ENCODE data around the gene TMEM201. TPM values are rescaled to one million over a fixed set of nuclear protein-coding genes. Genes with fewer than 3 reads are reported as not detected.

The TMEM201 gene
- total RNA-seq, 4 donors from 2014 or later, result 3.3 to 9.9 (median 8.7) TPM

GRCh38 chr1:9629445-9630201 is 40.9 kb downstream of the TMEM201 start:
- Histone ChIP-seq H3K9me3 (no peaks in the 10 kb centered on the region), H3K27ac (peak overlapping the region; percentile 51 to 91 (median 78)), H3K4me1 (peaks cover 0 to 22% (median 13%) of the 10 kb centered on the region in 4 donors), H3K36me3 (no peaks in the 10 kb centered on the region), H3K27me3 (no peaks in the 10 kb centered on the region), H3K4me3 (peak overlapping the region; percentile 13 to 50 (median 38))
- peak in 2 of 3 donors; percentile 89 to 93 for DNase-seq
- TF ChIP-seq POLR2A (IDR thresholded peaks at IDR 0.05), result no peak
- no peak for TF ChIP-seq CTCF (IDR thresholded peaks at IDR 0.05)

DNA sequence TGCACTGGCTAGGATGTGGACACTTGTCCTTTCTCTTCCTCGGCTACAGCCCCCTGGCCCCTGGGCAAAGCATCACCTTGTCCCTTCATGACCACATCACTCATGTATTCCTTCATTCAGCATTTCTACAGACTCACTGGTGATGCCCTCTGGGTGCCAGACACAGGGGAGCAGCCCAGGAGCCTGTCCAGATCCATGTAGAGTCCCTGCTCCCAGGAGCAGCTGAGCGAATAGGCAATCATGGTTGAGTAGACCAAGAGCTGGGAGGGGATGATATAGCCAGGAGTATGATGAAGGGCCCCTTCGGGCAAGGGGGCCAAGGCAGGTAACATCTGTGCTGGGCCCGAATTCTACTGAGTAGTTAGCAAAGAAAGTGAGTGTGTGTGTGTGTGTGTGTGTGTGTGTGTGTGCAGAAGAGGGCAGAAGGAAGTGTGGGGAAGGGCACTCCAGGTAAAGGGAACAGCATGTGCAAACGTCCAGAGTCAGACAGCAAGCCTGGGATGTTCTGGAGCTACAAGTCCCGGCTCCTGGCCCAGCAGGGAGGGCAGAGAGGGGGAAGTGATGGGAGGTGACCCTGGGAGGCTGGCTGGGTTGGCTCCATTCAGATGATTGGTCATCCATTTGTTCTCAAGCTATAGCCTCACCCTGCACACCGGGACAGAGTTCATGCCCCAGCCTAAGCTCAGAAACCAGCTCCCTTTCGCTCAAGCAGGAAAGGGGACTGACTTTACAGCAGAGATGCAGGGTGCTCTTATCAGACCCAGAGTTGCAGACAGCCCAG is 41.8 kb downstream of the TMEM201 start:
- Histone ChIP-seq H3K9me3 (no peaks in the 10 kb centered on the region), H3K36me3 (no peaks in the 10 kb centered on the region), H3K27ac (peak overlapping the region; percentile 51 to 91 (median 78)), H3K27me3 (no peaks in the 10 kb centered on the region), H3K4me3 (peak overlapping the region; percentile 13 to 50 (median 38)), H3K4me1 (peaks cover 0 to 22% (median 13%) of the 10 kb centered on the region in 4 donors)
- DNase-seq, result peak in 2 of 3 donors; percentile 48 to 50
- TF ChIP-seq POLR2A (IDR thresholded peaks at IDR 0.05) (no peak), CTCF (IDR thresholded peaks at IDR 0.05) (no peak)

DNA sequence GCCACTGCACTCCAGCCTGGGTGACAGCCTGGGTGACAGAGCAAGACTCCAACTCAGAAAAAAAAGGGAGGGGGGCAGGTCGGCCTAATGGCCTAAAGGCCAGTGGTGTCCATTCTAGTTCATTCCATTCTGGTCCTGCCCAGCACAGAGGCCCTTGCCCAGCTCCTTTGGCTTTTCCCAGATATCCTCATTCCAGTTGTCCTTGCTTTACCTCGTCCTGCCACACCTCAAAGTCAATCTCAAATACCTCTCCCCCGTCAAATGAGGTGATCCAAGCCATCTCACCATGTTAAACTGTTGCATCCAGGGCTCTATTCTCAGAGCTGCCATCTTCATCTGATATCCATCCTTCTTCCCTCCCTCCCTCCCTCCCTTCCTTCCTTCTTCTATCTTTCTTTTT is 42.9 kb downstream of the TMEM201 start:
- no peaks in the 10 kb centered on the region for H3K36me3 ChIP-seq
- no peaks in the 10 kb centered on the region for H3K27me3 ChIP-seq
- peak overlapping the region in 1 of 4 donors; percentile 91 for H3K27ac ChIP-seq
- H3K4me1 ChIP-seq, result peaks cover 0 to 14% (median 7%) of the 10 kb centered on the region in 4 donors
- H3K4me3 ChIP-seq, result no peak overlapping the region
- no peak for DNase-seq
- TF ChIP-seq CTCF (IDR thresholded peaks at IDR 0.05) (no peak), POLR2A (IDR thresholded peaks at IDR 0.05) (no peak)
- H3K9me3 ChIP-seq, result no peaks in the 10 kb centered on the region

- H3K4me1 ChIP-seq, result peaks cover 0 to 6% (median under 1%) of the 10 kb centered on the region in 4 donors
- H3K27me3 ChIP-seq, result no peaks in the 10 kb centered on the region
- no peak for DNase-seq
- TF ChIP-seq CTCF (IDR thresholded peaks at IDR 0.05) (no peak), POLR2A (IDR thresholded peaks at IDR 0.05) (no peak)
- H3K9me3 ChIP-seq, result no peaks in the 10 kb centered on the region
- H3K36me3 ChIP-seq, result no peaks in the 10 kb centered on the region
- H3K4me3 ChIP-seq, result no peak overlapping the region
- no peak overlapping the region for H3K27ac ChIP-seq
These were observed 44.8 kb downstream of the TMEM201 start for GRCh38 chr1:9633493-9633892.

DNA sequence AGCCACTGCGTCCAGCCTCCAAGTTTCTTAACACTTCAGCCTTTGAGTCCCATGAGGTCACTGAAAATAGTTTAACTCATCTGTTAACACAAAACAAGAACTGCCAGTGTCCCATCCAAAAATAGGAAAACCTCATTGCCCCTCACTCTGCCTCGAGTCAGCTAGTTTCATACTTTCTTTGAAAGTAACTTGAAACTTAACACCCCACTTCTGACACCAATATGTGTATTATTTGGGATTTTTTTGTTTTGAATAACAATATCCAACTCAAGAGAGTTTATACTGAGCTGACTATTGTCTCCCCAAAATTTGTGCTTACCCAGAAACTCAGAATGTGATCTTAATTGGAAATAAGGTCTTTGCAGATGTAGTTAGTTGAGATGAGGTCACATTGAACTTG is 45.9 kb downstream of the TMEM201 start:
- no peaks in the 10 kb centered on the region for H3K9me3 ChIP-seq
- no peak for DNase-seq
- peaks cover 0 to 4% (median 0%) of the 10 kb centered on the region in 4 donors for H3K4me1 ChIP-seq
- no peaks in the 10 kb centered on the region for H3K36me3 ChIP-seq
- H3K4me3 ChIP-seq, result no peak overlapping the region
- H3K27me3 ChIP-seq, result no peaks in the 10 kb centered on the region
- TF ChIP-seq POLR2A (IDR thresholded peaks at IDR 0.05) (no peak), CTCF (IDR thresholded peaks at IDR 0.05) (no peak)
- H3K27ac ChIP-seq, result no peak overlapping the region

Data from Peyer's patch (tissue), 4 donors.